Right lobe of liver (tissue), 6 donors: ENCODE data around the gene FLNB. TPM values are rescaled to one million over a fixed set of nuclear protein-coding genes. Genes with fewer than 3 reads are reported as not detected.

Source experiments
- ATAC-seq, 4 donors: fragments of 200-7000 bp; cut with Tn5 transposase; one replicate each; pipeline ENCODE4 v1.9.1; 2020; ENCODE audit warnings: mild to moderate bottlenecking in 4 of 4, moderate library complexity in 4 of 4
- DNase-seq, 3 donors: peaks; one replicate each; pipeline ENCODE4 v3.0.0-alpha.2; 2020
- H3K27ac ChIP-seq, 3 donors: fragments of 200-600 bp; one replicate each; pipeline ENCODE4 v1.8.0; 2022
- H3K27me3 ChIP-seq, 2 donors: fragments of 200-600 bp; one replicate each; pipeline ENCODE4 v1.8.0; 2022
- H3K36me3 ChIP-seq, 4 donors: fragments of 200-600 bp; sonication (generic) in 1 of 4; one replicate each; pipeline versions ENCODE4 v1.5.1 to v1.8.0; 2017 to 2022; ENCODE audit warnings: control low read depth in 1 of 4
- H3K4me1 ChIP-seq, 4 donors: fragments of 200-600 bp; sonication (generic) in 1 of 4; one replicate each; pipeline versions ENCODE4 v1.5.1 to v1.8.0; 2017 to 2022; ENCODE audit warnings: control low read depth in 1 of 4
- H3K4me3 ChIP-seq, 3 donors: fragments of 200-600 bp; one replicate each; pipeline ENCODE4 v1.8.0; 2022
- H3K9me3 ChIP-seq, 4 donors: fragments of 200-600 bp; sonication (generic) in 1 of 4; one replicate each; pipeline versions ENCODE4 v1.5.1 to v1.8.0; 2017 to 2022; ENCODE audit warnings: control low read depth in 1 of 4
- POLR2A ChIP-seq: fragments of 450-650 bp; IDR thresholded peaks from one replicate; pipeline ENCODE4 v1.6.1; 2017; ENCODE audit warnings: antibody characterized with exemption, mild to moderate bottlenecking
- WGBS: methylation state at CpG from one replicate; pipeline ENCODE4 v1.1.6; 2018; ENCODE audit warnings: low coverage, low lambda C conversion rate; ENCODE audit not compliant: insufficient coverage; ENCODE audit errors: missing lambda C conversion rate; 5-methylcytosine and 5-hydroxymethylcytosine counted together
- intact Hi-C, 2 donors: fragments of 100-400 bp; cut with DNase I; formaldehyde crosslinking; loops; one replicate each; pipeline versions ENCODE4 v1.11.2 to v1.14.1; 2022
- total RNA-seq, 6 experiments: library from RNA; depleted of rRNA in 2 of 6; stranded (reverse); fragments of >200 nt in 2 of 6; fragmentation: NEBNext Ultra II Directional in 3 of 6; extraction: Animal tissue kit (Norgen Biotek cat#: 25700) in 3 of 6; gene quantifications; one replicate each; pipeline versions ENCODE4 v1.1.0 to v1.2.4, GENCODE V29; 2016 to 2023
- TF ChIP-seq, protein P1 (sequence below), 4 donors: fragments of 200-600 bp in 3 of 4; fragments of 450-650 bp in 1 of 4; IDR thresholded peaks; one replicate each; pipeline versions ENCODE4 v1.5.1 to v1.8.0; 2016 to 2022; ENCODE audit warnings: antibody characterized with exemption in 4 of 4, mild to moderate bottlenecking in 2 of 4
- donor health status: DM: no; HTN: yes; CAD: no.
- donor health status: DM: no; HTN: no; CAD: no.
- donor health status: DM: no; HTN: no; CAD: no.
- donor health status: DM: no; HTN: yes; CAD: no.
- donor health status: DM: no; HTN: yes; CAD: no.

The FLNB gene
- total RNA-seq, 6 experiments from 2014 or later = 48.4 to 109 (median 97.8) TPM

DNA sequence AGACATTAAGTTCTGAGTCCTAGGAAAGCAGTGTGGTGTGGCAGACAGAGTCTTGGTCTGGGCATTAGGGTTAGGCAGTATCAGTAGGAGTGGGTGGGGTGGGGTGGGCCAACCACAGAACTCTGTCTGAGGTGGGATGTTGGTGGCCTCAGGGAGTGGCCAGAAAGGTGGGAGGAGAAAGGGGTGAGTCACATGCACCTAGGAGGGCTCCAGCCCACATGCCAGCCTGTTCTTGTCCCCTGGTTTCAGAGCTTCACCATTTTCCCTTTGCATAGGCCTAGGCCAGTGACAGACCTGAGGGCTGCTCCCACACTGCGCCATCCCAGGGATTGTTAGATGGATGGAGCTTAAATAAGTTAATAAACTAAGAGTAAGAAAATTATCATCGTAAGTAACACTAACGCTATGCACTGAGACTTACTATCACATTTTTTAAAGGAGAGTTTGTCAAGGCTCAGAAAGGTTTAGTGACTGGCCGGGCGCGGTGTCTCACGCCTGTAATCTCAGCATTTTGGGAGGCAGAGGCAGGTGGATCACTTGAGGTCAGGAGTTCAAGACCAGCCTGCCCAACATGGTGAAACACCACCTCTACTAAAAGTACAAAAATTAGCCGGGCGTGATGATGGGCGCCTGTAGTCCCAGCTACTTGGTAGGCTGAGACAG lies 168.7 kb downstream of the FLNB start:
- DNase-seq = no peak
- peak overlapping the region in 2 of 3 donors; percentile 69 to 90 for H3K27ac ChIP-seq
- no peak for TF ChIP-seq POLR2A
- TF ChIP-seq, protein P1, sequence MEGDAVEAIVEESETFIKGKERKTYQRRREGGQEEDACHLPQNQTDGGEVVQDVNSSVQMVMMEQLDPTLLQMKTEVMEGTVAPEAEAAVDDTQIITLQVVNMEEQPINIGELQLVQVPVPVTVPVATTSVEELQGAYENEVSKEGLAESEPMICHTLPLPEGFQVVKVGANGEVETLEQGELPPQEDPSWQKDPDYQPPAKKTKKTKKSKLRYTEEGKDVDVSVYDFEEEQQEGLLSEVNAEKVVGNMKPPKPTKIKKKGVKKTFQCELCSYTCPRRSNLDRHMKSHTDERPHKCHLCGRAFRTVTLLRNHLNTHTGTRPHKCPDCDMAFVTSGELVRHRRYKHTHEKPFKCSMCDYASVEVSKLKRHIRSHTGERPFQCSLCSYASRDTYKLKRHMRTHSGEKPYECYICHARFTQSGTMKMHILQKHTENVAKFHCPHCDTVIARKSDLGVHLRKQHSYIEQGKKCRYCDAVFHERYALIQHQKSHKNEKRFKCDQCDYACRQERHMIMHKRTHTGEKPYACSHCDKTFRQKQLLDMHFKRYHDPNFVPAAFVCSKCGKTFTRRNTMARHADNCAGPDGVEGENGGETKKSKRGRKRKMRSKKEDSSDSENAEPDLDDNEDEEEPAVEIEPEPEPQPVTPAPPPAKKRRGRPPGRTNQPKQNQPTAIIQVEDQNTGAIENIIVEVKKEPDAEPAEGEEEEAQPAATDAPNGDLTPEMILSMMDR (IDR thresholded peaks at IDR 0.05) = no peak
- H3K4me3 ChIP-seq = no peak overlapping the region
- ATAC-seq = no peak
- no peaks in the 10 kb centered on the region for H3K27me3 ChIP-seq
- H3K4me1 ChIP-seq = peaks cover 3 to 69% (median 26%) of the 10 kb centered on the region in 4 donors
- H3K36me3 ChIP-seq = no peaks in the 10 kb centered on the region
- H3K9me3 ChIP-seq = no peaks in the 10 kb centered on the region
- intact Hi-C loops = loop anchor here (10.0 kb wide), 1 partner anchor 172 kb away; the partner anchor contains the start of gene FLNB (in 2 of the 2)
- WGBS = 88% methylated on average over 9 of the region's 10 CpGs

DNA sequence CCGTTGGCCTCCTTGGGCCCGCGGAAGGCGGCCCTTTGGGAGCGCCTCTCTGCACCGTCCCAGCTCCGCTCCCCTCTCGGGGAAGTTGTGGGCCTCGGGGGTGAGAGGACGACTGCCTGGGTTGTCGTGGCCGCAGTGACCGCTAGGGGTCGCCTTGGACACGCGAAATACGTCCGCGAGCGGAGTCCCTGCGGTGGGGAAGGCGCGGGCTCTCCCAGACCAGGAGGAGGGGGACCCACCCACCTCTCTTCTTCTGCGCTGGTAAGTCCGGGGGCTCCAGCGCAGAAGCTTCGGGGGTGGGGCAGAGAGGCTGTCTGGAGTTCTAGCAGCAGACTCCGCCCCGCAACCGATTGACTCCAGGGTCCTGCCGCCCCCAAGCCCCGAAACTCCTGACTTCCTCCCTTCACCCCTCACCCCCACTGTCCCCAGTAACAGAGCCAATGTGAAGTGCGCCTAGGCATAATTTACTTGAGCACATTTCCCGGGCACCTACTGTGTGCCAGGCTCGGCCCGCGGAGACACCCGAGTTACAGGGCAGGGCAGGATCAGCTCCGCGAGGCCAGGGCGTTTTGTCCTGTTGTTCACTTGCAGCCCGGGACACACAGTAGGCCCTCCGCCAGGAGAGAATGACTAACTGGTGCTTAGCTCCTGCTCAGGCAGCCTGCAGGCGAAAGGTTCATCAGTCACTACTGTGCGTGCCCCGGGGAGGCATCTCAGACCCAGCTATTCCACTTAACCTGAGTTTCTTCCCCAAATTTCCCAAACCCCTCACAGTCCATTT lies 169.7 kb downstream of the FLNB start:
- H3K9me3 ChIP-seq = no peaks in the 10 kb centered on the region
- peak overlapping the region in 1 of 3 donors; percentile 90 for H3K27ac ChIP-seq
- intact Hi-C loops = loop anchor here (10.0 kb wide), 1 partner anchor 173 kb away; the partner anchor contains the start of gene FLNB (in 2 of the 2)
- DNase-seq (peak; percentile 93 to 94 (median 93)), ATAC-seq (peak; percentile 66 to 78 (median 70))
- TF ChIP-seq, protein P1 (IDR thresholded peaks at IDR 0.05) = peak; percentile 93 to 97 (median 94)
- no peak for TF ChIP-seq POLR2A
- H3K4me3 ChIP-seq = peak overlapping the region; percentile 26 to 49 (median 32)
- H3K27me3 ChIP-seq = no peaks in the 10 kb centered on the region
- WGBS = 33% methylated on average over 8 of the region's 46 CpGs
- peaks cover 3 to 68% (median 26%) of the 10 kb centered on the region in 4 donors for H3K4me1 ChIP-seq
- no peaks in the 10 kb centered on the region for H3K36me3 ChIP-seq

DNA sequence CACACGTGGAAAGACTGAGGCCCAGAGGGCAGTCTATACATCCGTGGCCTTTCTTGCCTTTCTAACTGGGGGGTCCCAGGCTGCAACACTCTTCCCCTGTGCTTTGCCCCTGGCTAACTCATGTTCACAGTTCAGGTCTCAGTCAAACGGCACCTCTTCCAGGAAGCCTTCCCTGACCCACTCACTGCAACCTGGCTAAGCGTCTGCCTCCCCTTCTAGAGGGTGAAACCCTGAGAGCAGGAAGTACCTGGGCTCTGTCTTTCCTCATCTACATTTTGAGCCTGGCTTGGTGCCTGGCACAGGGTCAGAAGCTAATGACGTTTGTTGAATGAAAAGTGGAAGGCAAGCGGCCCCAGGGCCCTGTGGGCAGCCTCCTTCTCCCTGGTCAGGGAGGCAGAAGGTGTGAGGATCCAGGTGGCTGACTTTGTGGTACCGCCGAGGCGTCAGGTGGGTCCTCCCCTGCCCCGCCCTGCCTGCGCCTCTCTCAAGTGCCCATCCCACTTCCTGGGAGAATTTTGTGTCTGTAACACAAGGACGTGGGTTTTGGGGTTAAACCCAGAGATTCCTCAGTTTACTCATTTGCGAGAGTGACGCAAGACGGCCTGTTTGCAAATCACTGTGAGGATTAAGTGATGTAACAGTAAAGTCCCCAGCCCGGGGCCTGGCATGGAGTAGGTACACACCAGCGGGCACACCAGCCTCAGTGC lies 170.5 kb downstream of the FLNB start:
- H3K36me3 ChIP-seq = no peaks in the 10 kb centered on the region
- no peak overlapping the region for H3K4me3 ChIP-seq
- H3K4me1 ChIP-seq = peaks cover 3 to 61% (median 23%) of the 10 kb centered on the region in 4 donors
- whole genome bisulfite sequencing = 21% methylated on average over 4 of the region's 17 CpGs
- DNase-seq (peak in 2 of 3 donors; percentile 54 to 77), ATAC-seq (no peak)
- H3K27me3 ChIP-seq = no peaks in the 10 kb centered on the region
- intact Hi-C loops = loop anchor here (10.0 kb wide), 1 partner anchor 174 kb away; the partner anchor contains the start of gene FLNB (in 2 of the 2)
- peak overlapping the region in 1 of 3 donors; percentile 90 for H3K27ac ChIP-seq
- H3K9me3 ChIP-seq = no peaks in the 10 kb centered on the region
- no peak for TF ChIP-seq POLR2A
- TF ChIP-seq, protein P1 (IDR thresholded peaks at IDR 0.05) = no peak
